Activated CD8-positive, alpha-beta memory T cell treated with anti-CD3 and anti-CD28 coated beads, Interleukin-2, amount 50 U/mL, for 4 hours (primary cell): ENCODE results near the gene CNP.

Experiments
- DNase-seq: peaks from one replicate; pipeline ENCODE4 v3.0.0-alpha.2; 2020

The CNP gene

DNA sequence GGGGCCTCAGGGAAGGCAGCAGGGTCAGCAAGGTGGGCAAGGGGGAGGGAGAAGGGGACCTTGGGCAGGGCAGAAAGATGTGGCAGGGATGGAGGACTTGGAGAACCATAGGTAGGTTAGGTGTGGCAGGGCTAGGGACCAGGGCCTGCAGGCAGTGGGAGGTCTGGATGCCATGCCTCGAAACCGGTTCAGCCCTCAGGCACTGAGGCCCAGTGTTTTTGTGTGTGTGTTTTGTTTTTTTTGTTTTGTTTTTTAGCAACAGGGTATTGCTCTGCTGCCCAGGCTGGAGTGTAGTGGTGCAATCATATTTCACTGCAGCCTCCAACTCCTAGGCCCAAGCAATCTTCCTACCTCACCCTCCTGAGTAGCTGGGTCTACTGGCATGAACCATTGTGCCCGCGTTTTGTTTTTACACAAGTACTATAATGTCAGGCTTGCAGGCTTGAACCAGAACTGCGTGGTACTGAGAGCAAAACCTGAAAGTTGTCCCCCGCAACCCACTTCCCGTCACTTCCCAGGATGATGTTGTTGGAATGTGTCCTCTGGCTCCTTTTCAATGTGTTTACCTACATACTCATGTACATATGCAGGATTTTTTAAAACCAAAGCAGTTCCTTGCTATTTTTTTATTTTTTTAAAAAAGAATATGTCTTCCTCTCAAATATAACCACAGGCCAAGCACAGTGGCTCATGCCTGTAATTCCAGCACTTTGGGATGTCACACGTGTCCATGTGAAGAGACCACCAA, 23.8 kb upstream of the CNP start:
- no peak for DNase-seq

DNA sequence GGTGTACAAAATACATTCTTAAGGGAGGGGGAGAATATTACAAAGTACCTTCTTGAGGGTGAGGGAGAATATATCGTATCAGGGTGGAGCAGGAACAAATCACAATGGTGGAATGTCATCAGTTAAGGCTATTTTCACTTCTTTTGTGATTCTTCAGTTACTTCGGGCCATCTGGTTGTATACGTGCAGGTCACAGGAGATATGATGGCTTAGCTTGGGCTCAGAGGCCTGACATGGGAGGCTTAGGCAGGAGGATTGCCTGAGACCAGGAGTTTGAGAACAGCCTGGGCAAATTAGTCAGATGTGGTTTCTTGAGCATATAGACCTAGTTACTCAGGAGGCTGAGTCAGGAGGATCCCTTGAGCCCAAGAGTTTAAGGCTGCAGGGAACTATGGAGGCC, 23.1 kb upstream of the CNP start:
- no peak for DNase-seq

DNA sequence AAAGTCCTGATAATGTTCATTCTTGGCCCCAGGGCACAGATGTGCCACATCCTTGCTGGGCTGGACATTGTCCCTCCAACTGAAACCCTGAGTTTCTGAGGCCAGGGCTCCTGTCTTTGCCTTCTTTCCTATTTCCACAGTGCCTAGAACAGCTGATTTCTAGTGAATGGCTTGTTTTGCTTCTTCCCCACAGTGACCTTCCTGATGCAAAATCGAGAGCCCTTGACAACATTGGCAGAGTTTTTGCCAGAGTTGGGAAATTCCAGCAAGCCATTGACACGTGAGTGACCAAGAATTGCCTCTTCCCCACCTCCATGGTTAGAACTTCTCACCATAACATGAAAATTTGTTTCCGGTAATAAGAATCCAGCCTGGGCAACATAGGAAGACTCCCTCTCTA, 21.7 kb upstream of the CNP start:
- DNase-seq: no peak

DNA sequence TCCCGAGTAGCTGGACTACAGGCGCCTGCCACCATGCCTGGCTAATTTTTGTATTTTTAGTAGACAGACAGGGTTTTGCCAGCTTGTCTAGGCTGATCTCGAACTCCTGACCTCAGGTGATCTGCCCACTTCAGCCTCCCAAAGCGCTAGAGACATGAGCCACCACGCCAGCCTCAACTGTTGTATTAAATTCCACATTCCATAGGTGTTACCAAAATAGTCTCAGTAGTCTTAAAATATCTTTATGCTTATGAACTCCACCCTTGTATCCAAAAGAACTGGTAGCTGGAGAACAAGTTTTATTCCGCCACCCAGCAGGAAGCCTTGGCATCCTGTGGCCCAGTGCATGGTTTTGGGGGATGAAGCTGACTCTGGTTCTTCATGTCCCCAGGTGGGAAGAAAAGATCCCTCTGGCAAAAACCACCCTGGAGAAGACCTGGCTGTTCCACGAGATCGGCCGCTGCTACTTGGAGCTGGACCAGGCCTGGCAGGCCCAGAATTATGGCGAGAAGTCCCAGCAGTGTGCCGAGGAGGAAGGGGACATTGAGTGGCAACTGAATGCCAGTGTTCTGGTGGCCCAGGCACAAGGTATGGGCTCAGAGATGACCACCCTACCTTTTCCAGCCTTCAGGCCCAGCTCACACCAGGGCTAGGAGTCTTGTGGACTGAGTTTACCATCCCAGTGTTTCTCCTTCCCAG, 17.7 kb upstream of the CNP start:
- no peak for DNase-seq

DNA sequence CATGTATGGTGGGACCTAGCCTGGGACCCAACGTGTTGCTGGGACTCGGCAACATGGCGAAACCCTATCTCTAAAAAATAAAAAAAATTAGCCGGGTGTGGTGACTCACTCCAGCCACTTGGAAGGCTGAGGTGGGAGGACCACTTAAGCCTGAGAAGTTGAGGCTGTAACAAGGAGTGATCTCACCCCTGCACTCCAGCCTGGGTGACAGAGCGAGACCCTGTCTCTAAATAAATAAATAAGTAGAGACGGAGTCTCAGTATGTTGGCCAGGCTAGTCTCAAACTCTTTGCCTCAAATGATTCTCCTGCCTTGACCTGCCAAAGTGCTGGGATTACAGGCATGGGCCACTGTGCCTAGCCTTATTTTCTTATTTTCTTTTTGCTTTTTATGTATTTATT, 10.1 kb upstream of the CNP start:
- no peak for DNase-seq

DNA sequence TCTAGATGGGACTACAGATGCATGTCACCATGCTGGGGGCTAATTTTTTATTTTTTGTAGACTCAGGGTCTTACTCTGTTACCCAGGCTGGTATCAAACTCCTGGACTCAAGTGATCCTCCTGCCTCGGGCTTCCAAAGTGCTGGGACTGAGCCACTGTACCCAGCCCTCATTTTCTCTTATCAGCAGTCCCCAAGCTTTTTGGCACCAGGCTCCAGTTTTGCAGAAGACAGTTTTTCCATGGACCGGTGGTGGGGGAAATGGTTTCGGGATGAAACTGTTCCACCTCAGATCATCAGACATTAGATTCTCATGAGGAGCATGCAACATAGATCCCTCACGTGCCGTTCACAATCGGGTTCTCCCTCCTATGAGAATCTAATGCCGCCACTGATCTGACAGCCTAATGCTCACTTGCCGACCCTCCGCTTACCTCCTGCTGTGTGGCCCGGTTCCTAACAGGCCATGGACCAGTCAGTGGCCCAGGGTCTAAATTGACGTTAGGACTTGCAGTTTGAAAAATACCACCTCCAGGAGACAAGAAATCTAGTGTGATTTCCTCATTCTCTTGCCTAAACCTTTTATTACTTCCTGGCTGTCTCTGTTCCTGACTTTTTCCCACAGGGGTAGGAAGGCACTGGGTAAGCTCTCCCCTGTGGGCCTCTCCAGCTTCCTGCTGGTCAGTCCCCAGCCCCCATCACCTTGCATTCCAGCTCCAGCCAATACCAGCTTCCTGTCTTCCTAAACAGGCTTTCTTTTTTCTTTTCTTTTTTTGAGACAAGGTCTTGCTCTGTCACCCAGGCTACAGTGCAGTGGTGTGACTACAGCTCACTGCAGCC, 9.3 kb upstream of the CNP start:
- DNase-seq: no peak

DNA sequence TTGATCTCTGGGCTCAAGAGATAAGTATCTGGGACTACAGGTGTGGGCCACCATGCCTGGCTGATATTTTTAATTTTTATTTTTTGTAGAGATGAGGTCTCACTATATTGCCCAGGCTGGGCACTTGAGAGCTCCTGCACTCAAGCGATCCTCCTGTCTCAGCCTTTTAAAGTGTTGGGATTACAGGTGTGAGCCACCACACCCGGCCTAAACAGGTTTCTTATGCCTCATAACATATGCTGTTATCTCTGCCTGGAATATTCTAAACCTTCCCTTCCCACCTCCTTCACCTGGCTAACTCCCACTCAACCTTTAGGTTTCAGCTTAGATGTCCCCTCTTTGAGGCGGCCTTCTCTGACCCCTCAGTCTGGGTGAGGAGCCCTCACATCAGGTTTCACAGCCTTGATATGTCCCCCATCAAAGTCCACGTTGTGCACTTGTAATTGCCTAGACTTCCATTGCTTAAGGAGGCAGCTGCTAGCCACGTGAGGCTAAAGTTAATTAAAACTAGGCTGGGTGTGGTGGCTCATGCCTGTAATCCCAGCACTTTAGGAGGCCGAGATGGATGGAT, 8.6 kb upstream of the CNP start:
- DNase-seq: no peak

DNA sequence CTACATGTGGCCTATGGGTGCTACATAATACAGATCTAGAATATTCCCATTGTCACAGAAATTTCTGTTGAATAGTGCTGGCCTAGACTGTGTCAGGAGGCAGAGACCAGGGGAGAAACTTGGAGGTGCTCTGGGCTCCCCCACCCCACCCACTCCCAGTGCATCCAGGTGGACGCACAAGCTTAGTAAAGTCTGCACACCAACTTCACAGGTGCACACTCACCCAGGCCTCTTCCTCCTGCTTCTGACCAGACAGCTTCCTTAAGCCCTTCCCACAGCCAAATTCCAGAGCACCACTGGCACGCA, 7.6 kb upstream of the CNP start:
- no peak for DNase-seq

DNA sequence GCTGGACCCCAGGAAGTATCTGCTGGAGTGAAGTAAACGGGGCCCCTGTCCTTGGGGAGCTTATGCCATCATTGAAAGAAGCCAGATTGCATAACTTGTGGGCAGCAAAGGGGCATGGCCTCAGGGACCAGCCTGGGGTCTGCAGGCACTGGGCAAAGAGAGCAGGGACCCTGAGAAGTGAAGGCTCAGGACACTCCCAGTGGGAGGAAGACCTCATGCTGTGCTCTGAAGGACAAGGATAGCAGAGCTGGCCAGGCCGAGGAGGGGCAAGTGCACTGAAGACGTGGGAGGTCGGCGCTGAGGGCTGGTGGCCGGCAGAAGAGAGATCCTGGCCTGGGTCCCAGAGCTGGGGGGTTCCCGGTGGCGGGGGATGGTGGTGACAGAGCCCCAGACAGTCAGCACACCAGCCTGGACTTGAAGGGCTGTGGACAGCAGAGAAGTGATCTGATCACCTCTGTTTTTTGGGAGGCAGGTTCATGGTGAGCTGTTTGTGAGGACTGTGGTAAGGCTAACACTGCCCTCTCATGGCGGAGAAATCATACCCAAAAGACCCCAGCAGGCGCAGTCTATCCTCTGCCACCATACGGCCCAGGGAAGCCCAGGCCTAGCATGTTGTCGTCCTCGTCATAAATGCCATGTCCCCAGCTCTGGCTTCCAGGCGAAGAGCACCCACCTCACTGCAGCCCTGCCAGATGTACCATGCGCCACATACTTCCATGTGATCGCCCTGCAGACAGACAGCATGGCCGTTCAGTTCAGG, 7.1 kb upstream of the CNP start:
- no peak for DNase-seq

DNA sequence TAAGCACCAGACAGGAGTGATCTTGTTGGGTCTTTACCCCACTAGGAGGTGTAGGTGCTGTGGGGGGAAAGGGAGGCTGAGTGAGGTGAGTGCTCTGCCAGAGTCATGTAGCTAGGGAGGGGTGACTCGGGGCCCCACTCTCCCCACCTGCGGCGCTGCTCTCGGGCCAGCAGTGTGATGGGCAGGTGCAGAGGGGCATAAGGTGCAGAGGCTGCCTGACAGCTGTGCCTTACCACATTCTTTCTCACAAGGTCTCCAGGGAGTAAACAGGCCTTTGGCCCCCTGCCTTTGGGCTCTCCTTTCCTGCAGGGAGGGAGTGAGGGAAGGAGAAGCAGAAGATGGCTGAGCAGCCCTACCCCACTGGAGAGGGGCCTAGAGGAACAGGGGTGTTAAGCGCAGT, 4.5 kb upstream of the CNP start:
- DNase-seq: no peak

DNA sequence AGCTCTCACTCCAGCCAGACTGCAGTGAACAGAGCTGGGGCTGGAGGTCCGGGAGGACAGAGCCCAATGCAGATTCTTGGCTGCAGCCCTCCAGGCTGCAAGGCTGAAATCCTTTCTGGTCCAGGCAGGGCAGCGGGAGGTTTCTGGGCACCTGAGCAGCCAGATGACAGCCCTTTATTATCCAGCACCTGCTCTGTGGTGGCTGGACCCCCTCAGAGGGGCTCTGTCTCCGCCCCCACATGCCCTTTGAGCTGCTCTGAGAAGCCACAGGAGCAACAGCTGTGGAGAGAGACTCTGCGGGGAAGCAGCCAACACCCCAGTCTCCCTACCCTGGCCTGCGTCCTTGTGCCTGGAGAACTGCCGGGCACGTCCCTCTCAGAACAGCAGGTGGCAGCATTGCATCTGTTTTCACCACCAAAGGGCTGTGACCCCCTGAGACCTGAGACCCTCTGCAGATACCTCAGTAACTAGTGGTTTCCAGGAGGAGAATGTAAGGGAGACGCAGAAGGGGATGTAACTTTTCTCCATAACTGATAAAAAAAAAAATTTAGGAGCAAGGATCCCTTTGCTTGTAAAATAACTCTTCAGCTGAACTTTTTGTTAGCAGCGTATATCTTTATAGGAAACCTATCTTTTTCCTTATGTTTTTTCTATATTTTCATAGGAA, 3.7 kb upstream of the CNP start:
- DNase-seq: peak; percentile 73

DNA sequence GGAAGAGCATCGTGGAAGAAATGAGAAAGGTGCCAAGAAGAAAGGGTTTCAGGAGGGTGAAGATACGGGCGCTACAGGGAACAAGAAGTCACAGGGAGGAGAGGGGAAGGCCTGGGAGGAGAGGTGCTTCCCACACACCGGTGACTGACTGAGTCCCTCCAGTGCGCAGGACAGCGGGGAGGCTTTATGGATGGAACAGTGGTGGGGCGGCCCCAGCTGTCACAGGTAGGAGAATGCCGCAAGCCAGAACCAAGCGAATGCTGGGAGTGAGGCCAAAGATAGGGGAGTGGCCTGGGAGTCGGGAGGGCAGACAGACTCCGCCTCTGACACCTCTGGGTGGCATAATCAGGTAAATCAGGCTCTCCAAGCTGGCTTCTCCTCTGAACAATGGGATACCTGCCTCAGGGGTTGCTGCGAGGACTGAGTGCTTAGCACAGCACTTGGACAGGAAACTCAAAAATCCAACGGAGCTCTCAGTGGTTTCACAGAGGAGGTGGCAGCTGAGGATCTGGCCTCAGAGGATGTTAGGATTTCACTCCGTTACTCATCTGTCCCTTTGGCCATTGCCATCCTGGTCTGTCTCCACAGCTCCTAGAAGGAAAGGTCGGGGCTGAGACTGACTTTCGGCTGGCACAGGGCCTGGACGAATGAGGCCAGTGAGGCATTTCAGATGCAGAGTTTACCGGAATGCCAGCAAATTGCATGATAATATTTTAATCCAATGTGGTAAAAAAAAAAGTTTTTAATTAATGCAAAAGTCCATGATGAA, 717 bp upstream of the CNP start:
- peak; percentile 59 for DNase-seq

DNA sequence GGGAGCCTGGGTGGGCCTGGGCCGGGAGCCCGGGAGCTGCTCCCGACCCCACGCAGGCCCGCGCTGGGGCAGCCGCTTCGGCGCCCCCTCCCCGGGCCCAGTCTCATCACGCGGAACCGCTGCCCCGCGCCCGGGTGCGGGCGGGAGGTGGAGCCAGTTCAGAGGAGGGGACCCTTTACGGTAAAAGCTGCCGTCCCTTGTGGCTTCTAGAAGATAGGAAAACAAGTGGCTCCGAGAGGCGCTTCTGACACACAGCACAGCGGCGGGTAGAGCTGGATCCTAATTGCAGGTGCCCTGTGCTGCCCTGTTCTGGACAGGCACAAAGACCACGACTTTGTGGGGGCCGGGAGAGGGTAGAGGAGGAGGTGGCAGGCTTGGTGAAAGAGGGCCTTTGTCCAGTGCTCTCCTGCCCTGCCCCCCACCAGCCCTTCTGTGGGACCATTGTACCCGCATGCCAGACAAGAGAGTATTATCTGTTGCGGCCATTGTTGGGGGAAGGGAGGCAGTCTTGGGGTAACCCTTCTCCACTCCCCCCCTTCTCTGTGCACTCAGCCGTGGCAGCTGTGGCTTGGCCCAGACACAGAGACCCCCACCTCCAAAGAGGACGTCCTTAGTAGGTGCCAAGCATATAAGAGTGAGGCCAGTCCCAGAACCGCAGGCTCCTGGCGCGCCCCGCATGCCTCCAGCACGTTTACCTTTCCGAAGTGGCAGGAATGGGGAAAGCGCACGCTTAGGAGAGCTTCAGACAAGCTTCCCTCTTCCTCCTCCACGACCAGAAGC, 736 bp downstream of the CNP start:
- peak; percentile 32 for DNase-seq

DNA sequence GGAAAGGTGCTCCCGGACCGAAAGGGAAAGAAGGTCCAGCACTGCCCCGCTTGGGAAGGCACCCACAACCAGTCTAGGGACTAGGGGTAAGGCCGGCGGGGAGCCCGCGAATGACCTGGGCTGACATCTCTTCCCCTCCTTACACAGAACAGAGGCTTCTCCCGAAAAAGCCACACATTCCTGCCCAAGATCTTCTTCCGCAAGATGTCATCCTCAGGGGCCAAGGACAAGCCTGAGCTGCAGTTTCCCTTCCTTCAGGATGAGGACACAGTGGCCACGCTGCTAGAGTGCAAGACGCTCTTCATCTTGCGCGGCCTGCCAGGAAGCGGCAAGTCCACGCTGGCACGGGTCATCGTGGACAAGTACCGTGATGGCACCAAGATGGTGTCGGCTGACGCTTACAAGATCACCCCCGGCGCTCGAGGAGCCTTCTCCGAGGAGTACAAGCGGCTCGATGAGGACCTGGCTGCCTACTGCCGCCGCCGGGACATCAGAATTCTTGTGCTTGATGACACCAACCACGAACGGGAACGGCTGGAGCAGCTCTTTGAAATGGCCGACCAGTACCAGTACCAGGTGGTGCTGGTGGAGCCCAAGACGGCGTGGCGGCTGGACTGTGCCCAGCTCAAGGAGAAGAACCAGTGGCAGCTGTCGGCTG, 1.5 kb downstream of the CNP start:
- DNase-seq: no peak

DNA sequence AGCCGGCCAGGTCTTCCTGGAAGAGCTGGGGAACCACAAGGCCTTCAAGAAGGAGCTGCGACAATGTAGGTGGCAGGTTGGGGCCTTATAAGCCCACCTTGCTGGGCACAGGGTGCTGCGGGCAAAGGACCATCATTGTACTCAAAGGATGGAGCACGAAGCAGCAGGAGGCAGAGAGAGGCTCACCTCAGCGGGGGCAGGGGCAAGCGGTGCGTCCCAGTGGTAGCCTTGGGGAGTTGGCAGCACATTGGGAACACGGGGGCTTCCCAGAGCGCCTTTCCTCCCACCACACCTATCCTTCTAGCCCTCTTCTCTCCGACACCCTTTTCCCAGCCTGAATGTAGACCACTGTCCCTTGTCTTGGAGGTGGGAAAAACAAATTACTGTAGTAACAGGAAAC, 2.1 kb downstream of the CNP start:
- DNase-seq: no peak

DNA sequence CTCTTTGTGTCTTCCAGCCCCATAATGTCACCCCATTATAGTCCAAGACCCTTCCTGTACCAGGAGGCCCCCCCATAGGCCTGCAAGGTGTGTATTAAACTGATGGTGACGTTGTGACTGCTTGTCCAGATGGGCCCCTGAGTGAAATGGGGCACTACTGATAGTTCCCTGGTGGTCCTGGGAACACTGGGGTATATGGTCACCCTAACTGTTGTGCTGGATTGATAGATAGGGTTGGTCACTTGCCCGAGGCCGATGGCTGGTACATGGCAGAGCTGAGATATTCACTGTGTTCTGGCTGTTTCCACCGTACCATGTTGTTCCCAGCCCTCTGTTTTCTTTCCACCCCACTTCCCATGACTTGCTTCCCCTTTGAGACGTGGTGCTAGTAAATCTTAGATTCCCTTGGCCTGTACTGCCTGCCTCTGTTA, 4.3 kb downstream of the CNP start:
- DNase-seq: no peak

DNA sequence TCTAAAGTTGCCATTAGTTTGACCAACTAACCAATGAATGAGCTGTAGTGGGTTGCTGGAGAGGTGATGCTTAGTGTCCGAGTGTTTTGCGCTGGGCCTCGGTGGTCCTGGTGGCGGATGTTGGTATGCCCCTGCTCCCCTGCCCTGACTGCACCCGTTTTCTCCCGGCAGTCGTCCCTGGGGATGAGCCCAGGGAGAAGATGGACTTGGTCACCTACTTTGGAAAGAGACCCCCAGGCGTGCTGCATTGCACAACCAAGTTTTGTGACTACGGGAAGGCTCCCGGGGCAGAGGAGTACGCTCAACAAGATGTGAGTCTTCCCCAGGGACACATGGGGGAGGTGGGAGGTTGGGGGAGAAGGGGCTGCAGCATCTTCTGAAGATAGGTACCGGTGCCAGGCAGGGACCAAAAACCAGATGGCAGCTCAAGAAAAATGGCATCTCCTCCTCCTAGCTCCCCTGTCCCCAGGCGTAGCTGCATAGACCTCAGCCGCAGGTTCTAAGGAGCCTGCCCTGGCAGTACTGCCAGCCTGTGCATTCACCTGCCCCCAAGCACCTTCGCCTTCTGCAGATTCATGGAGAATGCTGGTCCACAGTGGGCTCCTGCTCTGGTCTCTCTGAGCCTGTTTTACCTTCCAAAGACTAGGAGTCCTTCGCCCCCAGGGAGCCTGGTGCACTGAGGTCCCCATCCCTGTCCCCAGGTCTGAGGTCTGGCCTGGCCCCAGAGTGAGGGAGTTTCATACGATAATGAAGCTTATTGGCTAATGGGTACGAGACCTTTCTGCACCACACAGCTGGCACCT, 5.3 kb downstream of the CNP start:
- no peak for DNase-seq

DNA sequence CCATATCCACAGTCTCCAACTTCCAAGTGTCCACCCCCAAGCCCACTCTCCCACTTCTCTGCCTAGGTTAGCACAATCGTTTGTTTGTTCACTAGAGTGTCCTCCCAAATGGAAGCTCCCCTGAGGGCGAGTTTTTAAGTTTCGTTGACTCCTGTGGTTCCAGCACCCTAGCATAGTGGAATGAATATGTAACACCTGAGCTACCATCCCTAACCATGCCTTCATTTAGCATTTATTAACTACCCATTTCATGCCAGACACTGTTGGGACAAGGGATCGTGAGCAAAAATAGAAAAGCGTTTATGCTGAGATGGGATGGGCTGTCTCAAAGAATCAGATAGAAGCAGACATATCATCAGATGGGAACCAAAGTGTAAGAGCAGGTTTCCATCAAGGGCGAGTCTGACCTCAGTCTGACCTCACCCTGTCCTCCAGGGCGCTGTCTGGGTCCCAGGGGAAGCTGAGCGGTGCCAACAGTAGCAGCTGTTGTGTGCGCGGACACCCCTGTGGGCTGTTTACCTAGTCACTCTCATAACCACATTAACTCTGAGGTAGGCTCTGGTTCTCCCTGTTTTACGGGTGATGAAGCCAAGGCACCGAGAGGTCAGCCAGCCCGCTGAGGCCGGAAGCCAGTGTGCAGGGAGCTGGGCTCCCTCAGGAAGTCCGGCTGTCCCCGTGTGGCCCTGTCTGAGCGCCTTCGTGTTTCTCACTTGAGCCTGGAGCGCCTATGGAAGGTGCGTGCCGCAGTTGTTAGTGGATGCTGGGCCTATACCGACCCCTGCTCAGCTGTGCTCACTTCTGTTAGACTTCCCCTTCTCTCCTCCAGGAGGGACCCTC, 6.2 kb downstream of the CNP start:
- DNase-seq: no peak
